Adrenal gland (tissue), 12 donors: Measurements from ENCODE around the gene PRDM16. TPM values are rescaled to one million over a fixed set of nuclear protein-coding genes. Genes with fewer than 3 reads are reported as not detected.

Experiments
- DNase-seq, 7 donors: peaks; one replicate each; pipeline ENCODE4 v3.0.0-alpha.2; 2019 to 2020
- H3K27ac ChIP-seq, 5 donors: fragments of 200-600 bp; sonication (generic) in 4 of 5; 1 replicate in 3 of 5; 2 replicates in 2 of 5; pipeline versions ENCODE4 v1.5.1 to v1.8.0; 2016 to 2020; ENCODE audit warnings: mild to moderate bottlenecking in 1 of 5
- H3K27me3 ChIP-seq: fragments of 200-600 bp; 2 replicates; pipeline ENCODE4 v1.8.0; 2021
- H3K36me3 ChIP-seq, 2 donors: fragments of 200-600 bp; replicated peaks in 1 of 2; 1 replicate in 1 of 2; 2 replicates in 1 of 2; pipeline versions ENCODE4 v1.5.1 to v1.8.0; 2018 to 2022
- H3K4me1 ChIP-seq, 2 donors: fragments of 200-600 bp; replicated peaks in 1 of 2; 1 replicate in 1 of 2; 2 replicates in 1 of 2; pipeline versions ENCODE4 v1.5.1 to v1.8.0; 2018 to 2021
- H3K4me3 ChIP-seq, 4 donors: fragments of 200-600 bp; sonication (generic) in 3 of 4; one replicate each; pipeline ENCODE4 v1.5.1; 2016 to 2018
- H3K9me3 ChIP-seq, 3 donors: fragments of 200-600 bp; sonication (generic) in 1 of 3; replicated peaks in 1 of 3; 1 replicate in 2 of 3; 2 replicates in 1 of 3; pipeline versions ENCODE4 v1.5.1 to v1.8.0; 2016 to 2021
- CTCF ChIP-seq, 6 experiments: fragments of 450-650 bp in 4 of 6; fragments of 200-600 bp in 2 of 6; sonication (generic) in 1 of 6; IDR thresholded peaks; 1 replicate in 5 of 6; 2 replicates in 1 of 6; pipeline versions ENCODE4 v1.5.1 to v1.8.0; 2016 to 2021; ENCODE audit warnings: antibody characterized with exemption in 6 of 6, mild to moderate bottlenecking in 2 of 6, moderate library complexity in 1 of 6
- POLR2A ChIP-seq, 2 donors: fragments of 450-650 bp; IDR thresholded peaks; one replicate each; pipeline ENCODE4 v1.6.1; 2017; ENCODE audit warnings: antibody characterized with exemption in 2 of 2, mild to moderate bottlenecking in 2 of 2, moderate library complexity in 1 of 2
- WGBS, 4 donors: extraction: QIAGEN DNeasy Blood & Tissue Kit in 2 of 4; methylation state at CpG; one replicate each; pipeline versions ENCODE4 v1.1.5 to v1.1.7; 2013 to 2017; 5-methylcytosine and 5-hydroxymethylcytosine counted together
- intact Hi-C, 2 donors: fragments of 100-400 bp; cut with DNase I; formaldehyde crosslinking; loops; one replicate each; pipeline versions ENCODE4 v1.14.1 to v1.15.0; 2022 to 2023
- polyA plus RNA-seq, 3 donors: library from polyadenylated mRNA; stranded (reverse); fragments of 200-250 nt in 2 of 3; fragments of 350-450 nt in 1 of 3; fragmentation: Illumina TruSeq in 1 of 3; extraction: RNeasy Lipid Tissue Mini Kit (QIAGEN cat#74804) in 1 of 3; gene quantifications; one replicate each; pipeline ENCODE4 v1.2.3, GENCODE V29; 2013 to 2014
- total RNA-seq, 9 donors: library from RNA; depleted of rRNA in 4 of 9; stranded (reverse); fragments of >200 nt in 4 of 9; fragments of 120-200 nt in 1 of 9; fragmentation: NEBNext Ultra II Directional in 1 of 9; extraction: Animal tissue kit (Norgen Biotek cat#: 25700) in 1 of 9; gene quantifications; one replicate each; pipeline versions ENCODE4 v1.1.0 to v1.2.4, GENCODE V29; 2013 to 2023
- donor health status: healthy with polysubstance abuse.
- donor health status: Bipolar disorder and iron deficiency.
- donor health status: DM: yes; HTN: yes; CAD: no.
- donor health status: DM: no; HTN: no; CAD: no.
- donor health status: DM: no; HTN: no; CAD: no.
- donor health status: DM: yes; HTN: yes; CAD: no.

Gene PRDM16
- total and polyA plus RNA-seq, 12 donors = 0.04 to 2.8 (median 0.61) TPM; not detected in 1

- peaks cover 0 to 5% of the 10 kb centered on the region in 2 donors for H3K4me1 ChIP-seq
- WGBS, 4 donors = 79 to 100% (median 82%) methylated on average over 1 to 12 of the region's 12 CpGs
- no peaks in the 10 kb centered on the region for H3K36me3 ChIP-seq
- no peaks in the 10 kb centered on the region for H3K9me3 ChIP-seq
- intact Hi-C loops = no loop called here
- no peak for TF ChIP-seq POLR2A (IDR thresholded peaks at IDR 0.05)
- no peak for TF ChIP-seq CTCF (IDR thresholded peaks at IDR 0.05)
- H3K27me3 ChIP-seq = peaks cover 23% of the 10 kb centered on the region
- DNase-seq = no peak
- H3K4me3 ChIP-seq = no peak overlapping the region
- no peak overlapping the region for H3K27ac ChIP-seq
Measured at GRCh38 chr1:3404301-3404700, 335.3 kb downstream of the PRDM16 start.

GRCh38 chr1:3404801-3405200 lies 335.8 kb downstream of the PRDM16 start:
- H3K36me3 ChIP-seq = no peaks in the 10 kb centered on the region
- TF ChIP-seq CTCF (IDR thresholded peaks at IDR 0.05) (no peak), POLR2A (IDR thresholded peaks at IDR 0.05) (no peak)
- no peaks in the 10 kb centered on the region for H3K9me3 ChIP-seq
- no peak overlapping the region for H3K4me3 ChIP-seq
- peaks cover 0 to 5% of the 10 kb centered on the region in 2 donors for H3K4me1 ChIP-seq
- WGBS, 4 donors = 90 to 100% (median 91%) methylated on average over 9 to 27 of the region's 27 CpGs
- no peak for DNase-seq
- H3K27ac ChIP-seq = no peak overlapping the region
- intact Hi-C loops = no loop called here
- peaks cover 23% of the 10 kb centered on the region for H3K27me3 ChIP-seq

- intact Hi-C loops = no loop called here
- Histone ChIP-seq H3K27me3 (peaks cover 23% of the 10 kb centered on the region), H3K36me3 (no peaks in the 10 kb centered on the region), H3K9me3 (no peaks in the 10 kb centered on the region), H3K27ac (no peak overlapping the region), H3K4me3 (no peak overlapping the region), H3K4me1 (peaks cover 0 to 5% of the 10 kb centered on the region in 2 donors)
- no peak for DNase-seq
- 89 to 93% (median 90%) methylated on average over 18 to 30 of the region's 30 CpGs for WGBS, 4 donors
- TF ChIP-seq CTCF (IDR thresholded peaks at IDR 0.05) = no peak
- TF ChIP-seq POLR2A (IDR thresholded peaks at IDR 0.05) = no peak
Measured at GRCh38 chr1:3405491-3405890, 336.5 kb downstream of the PRDM16 start.

GRCh38 chr1:3405974-3406867 lies 337.2 kb downstream of the PRDM16 start:
- DNase-seq = no peak
- Histone ChIP-seq H3K27me3 (peaks cover 23% of the 10 kb centered on the region), H3K36me3 (no peaks in the 10 kb centered on the region), H3K4me1 (peaks cover 0 to 5% of the 10 kb centered on the region in 2 donors), H3K4me3 (no peak overlapping the region), H3K9me3 (no peaks in the 10 kb centered on the region), H3K27ac (no peak overlapping the region)
- intact Hi-C loops = no loop called here
- TF ChIP-seq POLR2A (IDR thresholded peaks at IDR 0.05) = no peak
- no peak for TF ChIP-seq CTCF (IDR thresholded peaks at IDR 0.05)
- 69 to 82% (median 79%) methylated on average over 9 to 17 of the region's 17 CpGs for WGBS, 4 donors
